ENCODE data around the gene CDKAL1. TPM values are rescaled to one million over a fixed set of nuclear protein-coding genes. Genes with fewer than 3 reads are reported as not detected.

CDKAL1 gene
- total RNA-seq, 1 experiment from 2014 or later: 13.8 TPM

GRCh38 chr6:21208081-21208795 lies 674.0 kb downstream of the CDKAL1 start:
- H3K9me3 ChIP-seq (ENCODE audit: low read length): no peaks in the 10 kb centered on the region
- no peak overlapping the region for H3K27ac ChIP-seq (ENCODE audit: low read length)
- ChIA-PET POLR2A (ENCODE audit: unreplicated experiment) (no interaction called here), CTCF (no interaction called here)
- H4K20me1 ChIP-seq (ENCODE audit: low read length): no peaks in the 10 kb centered on the region
- no peaks in the 10 kb centered on the region for H3K36me3 ChIP-seq (ENCODE audit: low read depth, low read length)
- H3K4me2 ChIP-seq (ENCODE audit: low read length): no peak overlapping the region
- H3F3A ChIP-seq (ENCODE audit: low read length, unreplicated experiment): no peaks in the 10 kb centered on the region
- DNase-seq (no peak), ATAC-seq (no peak)
- no peak overlapping the region for H2AFZ ChIP-seq (ENCODE audit: low read length)
- no peaks in the 10 kb centered on the region for H3K4me1 ChIP-seq (ENCODE audit: insufficient read depth, low read length)
- H3K9me2 ChIP-seq (replicated peaks; ENCODE audit: low read length): no peaks in the 10 kb centered on the region
- intact Hi-C loops (cut with micrococcal nuclease): loop anchor here (10.0 kb wide), 1 partner anchor 93 kb away; no protein-coding TSS in a partner anchor
- no TSS peak for BruUV-seq (replicated peaks)
- no peaks in the 10 kb centered on the region for H3K79me2 ChIP-seq (ENCODE audit: low read length)
- H3K9ac ChIP-seq (ENCODE audit: low read length): no peak overlapping the region
- no peaks in the 10 kb centered on the region for H3K27me3 ChIP-seq (ENCODE audit: low read length)
- TF ChIP-seq EZH2 (IDR thresholded peaks at IDR 0.05; ENCODE audit: low read length, unreplicated experiment): no peak
- no peak overlapping the region for H3K4me3 ChIP-seq (ENCODE audit: low read length)

DNA sequence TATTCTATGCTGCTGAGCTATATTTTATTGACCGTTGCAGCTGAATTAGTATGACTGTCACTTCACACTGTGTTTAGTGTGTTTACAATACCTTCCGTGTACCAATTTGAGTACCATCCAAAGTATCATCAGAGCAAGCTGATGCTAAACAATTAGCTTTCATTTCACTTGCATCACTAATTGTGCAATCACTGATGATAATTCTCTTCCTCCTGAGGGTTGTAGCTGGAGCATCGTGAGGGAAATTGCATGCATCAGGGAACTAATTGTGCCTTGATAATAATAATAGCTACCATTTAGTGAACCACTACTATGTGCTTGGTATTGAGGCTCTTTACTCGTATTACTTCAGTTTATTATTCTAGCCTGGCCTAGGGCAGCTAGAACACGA lies 674.5 kb downstream of the CDKAL1 start:
- H3K4me3 ChIP-seq (ENCODE audit: low read length): no peak overlapping the region
- DNase-seq: no peak
- H3K9me2 ChIP-seq (replicated peaks; ENCODE audit: low read length): no peaks in the 10 kb centered on the region
- TF ChIP-seq, protein P1, sequence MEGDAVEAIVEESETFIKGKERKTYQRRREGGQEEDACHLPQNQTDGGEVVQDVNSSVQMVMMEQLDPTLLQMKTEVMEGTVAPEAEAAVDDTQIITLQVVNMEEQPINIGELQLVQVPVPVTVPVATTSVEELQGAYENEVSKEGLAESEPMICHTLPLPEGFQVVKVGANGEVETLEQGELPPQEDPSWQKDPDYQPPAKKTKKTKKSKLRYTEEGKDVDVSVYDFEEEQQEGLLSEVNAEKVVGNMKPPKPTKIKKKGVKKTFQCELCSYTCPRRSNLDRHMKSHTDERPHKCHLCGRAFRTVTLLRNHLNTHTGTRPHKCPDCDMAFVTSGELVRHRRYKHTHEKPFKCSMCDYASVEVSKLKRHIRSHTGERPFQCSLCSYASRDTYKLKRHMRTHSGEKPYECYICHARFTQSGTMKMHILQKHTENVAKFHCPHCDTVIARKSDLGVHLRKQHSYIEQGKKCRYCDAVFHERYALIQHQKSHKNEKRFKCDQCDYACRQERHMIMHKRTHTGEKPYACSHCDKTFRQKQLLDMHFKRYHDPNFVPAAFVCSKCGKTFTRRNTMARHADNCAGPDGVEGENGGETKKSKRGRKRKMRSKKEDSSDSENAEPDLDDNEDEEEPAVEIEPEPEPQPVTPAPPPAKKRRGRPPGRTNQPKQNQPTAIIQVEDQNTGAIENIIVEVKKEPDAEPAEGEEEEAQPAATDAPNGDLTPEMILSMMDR (conservative IDR thresholded peaks at IDR 0.05; ENCODE audit: low read depth, low read length): no peak
- no peak for TF ChIP-seq EZH2 (IDR thresholded peaks at IDR 0.05; ENCODE audit: low read length, unreplicated experiment)
- TF ChIP-seq EZH2phosphoT487 (IDR thresholded peaks at IDR 0.05; ENCODE audit: borderline replicate concordance, low read length): no peak
- H3K4me2 ChIP-seq (ENCODE audit: low read length): no peak overlapping the region
- intact Hi-C loops (cut with micrococcal nuclease): loop anchor here (10.0 kb wide), 1 partner anchor 94 kb away; no protein-coding TSS in a partner anchor
- no peaks in the 10 kb centered on the region for H3K36me3 ChIP-seq (ENCODE audit: low read depth, low read length)
- H3K9ac ChIP-seq (ENCODE audit: low read length): no peak overlapping the region
- no peaks in the 10 kb centered on the region for H3K79me2 ChIP-seq (ENCODE audit: low read length)
- no TSS peak for BruUV-seq (replicated peaks)
- no peak overlapping the region for H3K27ac ChIP-seq (ENCODE audit: low read length)
- no peaks in the 10 kb centered on the region for H3F3A ChIP-seq (ENCODE audit: low read length, unreplicated experiment)
- H3K27me3 ChIP-seq (ENCODE audit: low read length): no peaks in the 10 kb centered on the region
- ATAC-seq: no peak
- CTCF ChIA-PET: no interaction called here
- no peaks in the 10 kb centered on the region for H3K4me1 ChIP-seq (ENCODE audit: insufficient read depth, low read length)
- H2AFZ ChIP-seq (ENCODE audit: low read length): no peak overlapping the region
- POLR2A ChIA-PET (ENCODE audit: unreplicated experiment): no interaction called here
- no peaks in the 10 kb centered on the region for H3K9me3 ChIP-seq (ENCODE audit: low read length)
- H4K20me1 ChIP-seq (ENCODE audit: low read length): no peaks in the 10 kb centered on the region

DNA sequence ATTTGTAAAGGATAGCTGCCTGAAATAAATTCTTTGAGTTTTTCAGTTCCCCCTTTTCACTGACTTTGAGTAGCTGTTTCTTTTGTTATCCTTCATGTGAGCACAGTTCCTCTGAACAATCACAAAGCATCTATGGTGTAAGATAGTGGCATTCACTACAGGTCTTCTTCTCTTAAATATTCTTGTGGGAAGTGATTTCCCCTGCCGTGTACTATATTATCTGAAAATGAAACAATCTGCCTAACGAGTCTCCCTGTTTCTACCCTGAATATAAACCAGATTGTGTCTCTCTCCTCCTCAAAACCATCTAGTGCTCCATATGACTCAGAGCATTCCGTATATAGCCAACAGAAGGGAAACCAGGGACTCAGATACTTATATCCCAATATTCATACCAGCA lies 679.2 kb downstream of the CDKAL1 start:
- Histone ChIP-seq H3F3A (ENCODE audit: low read length, unreplicated experiment) (no peaks in the 10 kb centered on the region), H3K4me2 (ENCODE audit: low read length) (no peak overlapping the region), H4K20me1 (ENCODE audit: low read length) (no peaks in the 10 kb centered on the region), H3K36me3 (ENCODE audit: low read depth, low read length) (peaks cover 3% of the 10 kb centered on the region; the same call in 1 of the 2 replicates), H3K79me2 (ENCODE audit: low read length) (no peaks in the 10 kb centered on the region), H3K4me1 (ENCODE audit: insufficient read depth, low read length) (no peaks in the 10 kb centered on the region), H2AFZ (ENCODE audit: low read length) (no peak overlapping the region), H3K27me3 (ENCODE audit: low read length) (no peaks in the 10 kb centered on the region), H3K4me3 (ENCODE audit: low read length) (no peak overlapping the region), H3K9me2 (replicated peaks; ENCODE audit: low read length) (no peaks in the 10 kb centered on the region), H3K9me3 (ENCODE audit: low read length) (no peaks in the 10 kb centered on the region), H3K27ac (ENCODE audit: low read length) (no peak overlapping the region), H3K9ac (ENCODE audit: low read length) (no peak overlapping the region)
- POLR2A ChIA-PET (ENCODE audit: unreplicated experiment): no interaction called here
- BruUV-seq (replicated peaks): no TSS peak
- CTCF ChIA-PET: no interaction called here
- ATAC-seq (no peak), DNase-seq (no peak)
- TF ChIP-seq EZH2 (IDR thresholded peaks at IDR 0.05; ENCODE audit: low read length, unreplicated experiment) (no peak), EZH2phosphoT487 (IDR thresholded peaks at IDR 0.05; ENCODE audit: borderline replicate concordance, low read length) (no peak)
- TF ChIP-seq, protein P1 (conservative IDR thresholded peaks at IDR 0.05; ENCODE audit: low read depth, low read length): no peak
- intact Hi-C loops (cut with micrococcal nuclease): no loop called here
